OCI-LY3 (cell line): Measurements from ENCODE around the gene LTBP2.

ENCODE experiments used
- EZH2phosphoT487 ChIP-seq: fragments of 200-600 bp; shearing (Covaris generic); IDR thresholded peaks from 2 replicates; pipeline ENCODE4 v1.6.1; 2018; ENCODE audit warnings: antibody characterized with exemption, mixed run types, low read depth
- TF ChIP-seq, protein P1 (sequence below): fragments of 200-600, 300-600 bp; sonication (generic); IDR thresholded peaks from 2 replicates; pipeline ENCODE4 v1.5.1; 2014; ENCODE audit warnings: antibody characterized with exemption, low read length, low read depth

DNA sequence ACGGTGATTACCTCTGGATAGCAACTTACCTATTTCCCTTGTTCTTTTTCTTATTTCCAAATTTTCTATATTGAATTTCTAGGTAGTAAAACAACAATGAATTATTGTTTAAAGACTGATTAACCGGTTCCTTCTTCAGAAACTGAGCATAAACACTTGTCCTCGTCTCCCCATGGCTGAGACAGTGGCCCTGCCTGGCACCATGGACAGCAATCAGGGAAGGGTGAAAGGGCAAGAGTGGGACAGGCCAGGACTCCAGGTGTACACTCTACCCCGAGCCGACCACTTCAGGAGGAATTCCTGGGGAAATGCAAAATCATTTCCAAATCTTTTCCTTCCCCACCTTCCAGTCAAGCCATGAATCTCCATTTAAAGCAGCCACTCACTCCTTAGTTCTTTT is 48.8 kb upstream of the LTBP2 start:
- TF ChIP-seq, protein P1, sequence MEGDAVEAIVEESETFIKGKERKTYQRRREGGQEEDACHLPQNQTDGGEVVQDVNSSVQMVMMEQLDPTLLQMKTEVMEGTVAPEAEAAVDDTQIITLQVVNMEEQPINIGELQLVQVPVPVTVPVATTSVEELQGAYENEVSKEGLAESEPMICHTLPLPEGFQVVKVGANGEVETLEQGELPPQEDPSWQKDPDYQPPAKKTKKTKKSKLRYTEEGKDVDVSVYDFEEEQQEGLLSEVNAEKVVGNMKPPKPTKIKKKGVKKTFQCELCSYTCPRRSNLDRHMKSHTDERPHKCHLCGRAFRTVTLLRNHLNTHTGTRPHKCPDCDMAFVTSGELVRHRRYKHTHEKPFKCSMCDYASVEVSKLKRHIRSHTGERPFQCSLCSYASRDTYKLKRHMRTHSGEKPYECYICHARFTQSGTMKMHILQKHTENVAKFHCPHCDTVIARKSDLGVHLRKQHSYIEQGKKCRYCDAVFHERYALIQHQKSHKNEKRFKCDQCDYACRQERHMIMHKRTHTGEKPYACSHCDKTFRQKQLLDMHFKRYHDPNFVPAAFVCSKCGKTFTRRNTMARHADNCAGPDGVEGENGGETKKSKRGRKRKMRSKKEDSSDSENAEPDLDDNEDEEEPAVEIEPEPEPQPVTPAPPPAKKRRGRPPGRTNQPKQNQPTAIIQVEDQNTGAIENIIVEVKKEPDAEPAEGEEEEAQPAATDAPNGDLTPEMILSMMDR, result no peak
- no peak for TF ChIP-seq EZH2phosphoT487
